Measurements from ENCODE around the gene RPP25L.
A peak's percentile ranks its signal among the peaks of the same experiment; 100 is the strongest.

Gene RPP25L

GRCh38 chr9:34651321-34651720 lies 39.4 kb upstream of the RPP25L start:
- Histone ChIP-seq H3K4me2 (ENCODE audit: low read depth, low read length) (no peak overlapping the region), H3K4me1 (ENCODE audit: low read length) (peaks cover 10% of the 10 kb centered on the region), H3K36me3 (replicated peaks; ENCODE audit: insufficient read depth, low read length) (0 out of 2 replicates have a peak, but pooled peaks cover 3% of the 10 kb centered on the region), H3K9me2 (replicated peaks; ENCODE audit: insufficient read depth, low read length) (no peaks in the 10 kb centered on the region), H2AFZ (ENCODE audit: low read length) (no peak overlapping the region), H3K27ac (ENCODE audit: low read length) (no peak overlapping the region; the same call in 1 of the 2 replicates), H3K79me2 (ENCODE audit: low read length) (peaks cover 22% of the 10 kb centered on the region), H3F3A (ENCODE audit: insufficient read depth, low read length) (peaks cover 12% of the 10 kb centered on the region), H3K27me3 (replicated peaks; ENCODE audit: insufficient read depth, low read length) (no peaks in the 10 kb centered on the region), H4K20me1 (ENCODE audit: insufficient read depth, low read length) (no peaks in the 10 kb centered on the region), H3K9me3 (replicated peaks; ENCODE audit: insufficient read depth, low read length) (no peaks in the 10 kb centered on the region), H3K9ac (ENCODE audit: low read length) (0 out of 2 replicates have a peak overlapping the region, but pooled peaks have one; percentile 14), H3K4me3 (ENCODE audit: low read length) (no peak overlapping the region)
- DNase-seq, result no peak
- TF ChIP-seq EZH2 (optimal IDR thresholded peaks at IDR 0.05; ENCODE audit: low read depth, low read length) (no peak), EZH2phosphoT487 (IDR thresholded peaks at IDR 0.05; ENCODE audit: low read length) (no peak), CTCF (IDR thresholded peaks at IDR 0.05; ENCODE audit: low read length) (no peak)

GRCh38 chr9:34650816-34651215 lies 38.9 kb upstream of the RPP25L start:
- no peak overlapping the region for H3K27ac ChIP-seq (ENCODE audit: low read length)

GRCh38 chr9:34648673-34649072 lies 36.8 kb upstream of the RPP25L start:
- H3K27me3 ChIP-seq (replicated peaks; ENCODE audit: insufficient read depth, low read length), result no peaks in the 10 kb centered on the region
- no peak for DNase-seq
- H3K4me3 ChIP-seq (ENCODE audit: low read length), result no peak overlapping the region
- no peaks in the 10 kb centered on the region for H4K20me1 ChIP-seq (ENCODE audit: insufficient read depth, low read length)
- H3K36me3 ChIP-seq (replicated peaks; ENCODE audit: insufficient read depth, low read length), result 0 out of 2 replicates have a peak, but pooled peaks cover 3% of the 10 kb centered on the region
- H3K9me3 ChIP-seq (replicated peaks; ENCODE audit: insufficient read depth, low read length), result no peaks in the 10 kb centered on the region
- no peak overlapping the region for H3K27ac ChIP-seq (ENCODE audit: low read length)
- no peak overlapping the region for H3K4me2 ChIP-seq (ENCODE audit: low read depth, low read length)
- H3K9ac ChIP-seq (ENCODE audit: low read length), result no peak overlapping the region
- H2AFZ ChIP-seq (ENCODE audit: low read length), result no peak overlapping the region
- TF ChIP-seq EZH2 (optimal IDR thresholded peaks at IDR 0.05; ENCODE audit: low read depth, low read length) (no peak), CTCF (IDR thresholded peaks at IDR 0.05; ENCODE audit: low read length) (no peak), EZH2phosphoT487 (IDR thresholded peaks at IDR 0.05; ENCODE audit: low read length) (no peak)
- peaks cover 22% of the 10 kb centered on the region for H3K79me2 ChIP-seq (ENCODE audit: low read length)
- peaks cover 15% of the 10 kb centered on the region for H3F3A ChIP-seq (ENCODE audit: insufficient read depth, low read length)
- no peaks in the 10 kb centered on the region for H3K9me2 ChIP-seq (replicated peaks; ENCODE audit: insufficient read depth, low read length)
- H3K4me1 ChIP-seq (ENCODE audit: low read length), result peaks cover 14% of the 10 kb centered on the region

More at GRCh38 chr9:34650816-34651215, 38.9 kb upstream of the RPP25L start:
- Histone ChIP-seq H3K4me1 (ENCODE audit: low read length) (peaks cover 14% of the 10 kb centered on the region), H3K79me2 (ENCODE audit: low read length) (peaks cover 22% of the 10 kb centered on the region), H3K9ac (ENCODE audit: low read length) (no peak overlapping the region), H3K4me3 (ENCODE audit: low read length) (no peak overlapping the region), H3K36me3 (replicated peaks; ENCODE audit: insufficient read depth, low read length) (0 out of 2 replicates have a peak, but pooled peaks cover 3% of the 10 kb centered on the region), H4K20me1 (ENCODE audit: insufficient read depth, low read length) (no peaks in the 10 kb centered on the region), H3K4me2 (ENCODE audit: low read depth, low read length) (no peak overlapping the region), H3K9me3 (replicated peaks; ENCODE audit: insufficient read depth, low read length) (no peaks in the 10 kb centered on the region), H3K9me2 (replicated peaks; ENCODE audit: insufficient read depth, low read length) (no peaks in the 10 kb centered on the region), H2AFZ (ENCODE audit: low read length) (no peak overlapping the region), H3F3A (ENCODE audit: insufficient read depth, low read length) (peaks cover 15% of the 10 kb centered on the region), H3K27me3 (replicated peaks; ENCODE audit: insufficient read depth, low read length) (no peaks in the 10 kb centered on the region)
- TF ChIP-seq CTCF (IDR thresholded peaks at IDR 0.05; ENCODE audit: low read length) (no peak), EZH2phosphoT487 (IDR thresholded peaks at IDR 0.05; ENCODE audit: low read length) (no peak), EZH2 (optimal IDR thresholded peaks at IDR 0.05; ENCODE audit: low read depth, low read length) (no peak)
- DNase-seq, result no peak

Data from MM.1S (cell line).